SH-SY5Y (cell line): ENCODE measurements around the gene BLOC1S6.

Experiments
- GATA2 ChIP-seq: IDR thresholded peaks from 2 replicates; pipeline ENCODE4 v1.6.1; 2011; ENCODE audit warnings: mild to moderate bottlenecking, low read depth, low read length
- GATA3 ChIP-seq: IDR thresholded peaks from 2 replicates; pipeline ENCODE4 v1.6.1; 2011; ENCODE audit warnings: low read depth, mild to moderate bottlenecking, low read length, moderate library complexity

DNA sequence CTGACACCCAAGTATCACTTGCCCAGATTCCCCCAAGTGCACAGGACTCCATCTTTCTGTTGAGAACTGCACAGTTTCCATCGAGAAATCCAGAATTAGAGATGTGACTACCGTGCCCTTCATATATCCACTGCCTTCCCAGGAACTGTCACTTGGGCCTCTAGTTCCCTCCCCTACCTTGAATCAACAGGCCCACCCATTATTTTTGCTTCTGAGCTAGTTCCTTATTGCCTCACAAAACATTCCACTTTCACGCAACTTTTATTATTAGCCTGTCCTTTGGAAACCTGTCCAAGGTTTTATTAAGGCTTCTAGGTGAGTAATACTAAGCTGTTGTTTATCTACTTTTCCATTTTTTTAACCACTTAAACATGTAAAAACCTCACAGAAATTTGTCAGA, 47.5 kb upstream of the BLOC1S6 start:
- TF ChIP-seq GATA3 (no peak), GATA2 (no peak)
